IMR-90 (cell line): Measurements from ENCODE around the gene CENATAC. TPM values are rescaled to one million over a fixed set of nuclear protein-coding genes. Genes with fewer than 3 reads are reported as not detected.

Source experiments
- ATAC-seq: fragments of 200-7000 bp; cut with Tn5 transposase; 2 replicates; pipeline ENCODE4 v1.9.1; 2020; ENCODE audit warnings: low read depth, mild to moderate bottlenecking, moderate library complexity
- BruUV-seq: library from RNA; stranded (reverse); fragments of 400-500 nt; replicated peaks from 2 replicates; lab custom pipeline; 2021; lab: Mats Ljungman, UMichigan
- CTCF ChIA-PET: fragments of 300-600 bp; formaldehyde crosslinking; extraction: SDS; loops from one replicate; lab custom pipeline; 2021; ENCODE audit warnings: antibody characterized with exemption; lab: Yijun Ruan, JAX
- POLR2A ChIA-PET: fragments of 300-600 bp; sonication (Branson Sonifier 250); formaldehyde crosslinking; loops from one replicate; lab custom pipeline; 2022; ENCODE audit warnings: antibody characterized with exemption; ENCODE audit not compliant: unreplicated experiment; lab: Charles Lee
- DNase-seq: peaks from one replicate; pipeline ENCODE4 v3.0.0; 2013
- H2AFZ ChIP-seq: replicated peaks from 2 replicates; pipeline ENCODE3; 2013; ENCODE audit warnings: low read length, mild to moderate bottlenecking; ENCODE audit not compliant: poor library complexity
- H2AK5ac ChIP-seq: 2 replicates; pipeline ENCODE4 v1.6.1; 2013; ENCODE audit warnings: low read depth, low read length, inconsistent platforms
- H2AK9ac ChIP-seq: replicated peaks from 2 replicates; pipeline ENCODE3; 2013; ENCODE audit warnings: mild to moderate bottlenecking, low read depth, low read length, moderate library complexity; ENCODE audit not compliant: poor library complexity
- H2BK120ac ChIP-seq: 2 replicates; pipeline ENCODE4 v1.6.1; 2013; ENCODE audit warnings: low read depth, low read length, inconsistent platforms
- H2BK15ac ChIP-seq: 3 replicates; pipeline ENCODE4 v1.6.1; 2013; ENCODE audit warnings: low read depth, low read length, inconsistent platforms
- H2BK20ac ChIP-seq: 2 replicates; pipeline ENCODE4 v1.6.1; 2013; ENCODE audit warnings: low read depth, mild to moderate bottlenecking, inconsistent platforms, low read length, moderate library complexity
- H2BK5ac ChIP-seq: 2 replicates; pipeline ENCODE4 v1.6.1; 2013; ENCODE audit warnings: mild to moderate bottlenecking, low read depth, low read length, inconsistent platforms; ENCODE audit not compliant: poor library complexity, severe bottlenecking
- H3K14ac ChIP-seq: replicated peaks from 2 replicates; pipeline ENCODE4 v1.6.1; 2013; ENCODE audit warnings: low read depth, low read length, inconsistent platforms
- H3K18ac ChIP-seq: 2 replicates; pipeline ENCODE4 v1.6.1; 2013; ENCODE audit warnings: low read depth, low read length, control low read depth
- H3K23ac ChIP-seq: 2 replicates; pipeline ENCODE4 v1.6.1; 2013; ENCODE audit warnings: low read depth, low read length, inconsistent platforms
- H3K27ac ChIP-seq: 2 replicates; pipeline ENCODE4 v1.5.1; 2013; ENCODE audit warnings: mild to moderate bottlenecking, control low read depth, low read length; ENCODE audit not compliant: insufficient read depth
- H3K27me3 ChIP-seq: 2 replicates; pipeline ENCODE4 v1.6.1; 2013; ENCODE audit warnings: low read length; ENCODE audit not compliant: control insufficient read depth, insufficient read depth
- H3K36me3 ChIP-seq: 2 replicates; pipeline ENCODE4 v1.6.1; 2013; ENCODE audit warnings: low read length, mixed read lengths; ENCODE audit not compliant: control insufficient read depth, insufficient read depth
- H3K4ac ChIP-seq: 2 replicates; pipeline ENCODE4 v1.6.1; 2013; ENCODE audit warnings: low read depth, low read length, inconsistent platforms
- H3K4me1 ChIP-seq: 2 replicates; pipeline ENCODE4 v1.6.1; 2013; ENCODE audit warnings: low read length, mixed read lengths; ENCODE audit not compliant: control insufficient read depth, insufficient read depth
- H3K4me2 ChIP-seq: 2 replicates; pipeline ENCODE4 v1.6.1; 2013; ENCODE audit warnings: low read depth, mild to moderate bottlenecking, control low read depth, low read length, moderate library complexity
- H3K4me3 ChIP-seq: 2 replicates; pipeline ENCODE4 v1.5.1; 2013; ENCODE audit warnings: low read depth, mild to moderate bottlenecking, control low read depth, low read length, moderate library complexity; ENCODE audit not compliant: insufficient read depth
- H3K56ac ChIP-seq: 2 replicates; pipeline ENCODE4 v1.6.1; 2013; ENCODE audit warnings: low read length, inconsistent platforms; ENCODE audit not compliant: insufficient read depth; ENCODE audit errors: extremely low read depth
- H3K79me1 ChIP-seq, 2 experiments: 2 replicates each; pipeline ENCODE4 v1.6.1; 2013; ENCODE audit warnings: low read length in 2 of 2, inconsistent platforms in 1 of 2, low read depth in 1 of 2
- H3K9ac ChIP-seq: 2 replicates; pipeline ENCODE4 v1.6.1; 2013; ENCODE audit warnings: low read depth, low read length, control low read depth
- H3K9me1 ChIP-seq: 2 replicates; pipeline ENCODE4 v1.6.1; 2013; ENCODE audit warnings: low read length, inconsistent platforms; ENCODE audit not compliant: insufficient read depth
- H3K9me3 ChIP-seq: 2 replicates; pipeline ENCODE4 v1.6.1; 2013; ENCODE audit warnings: low read length; ENCODE audit not compliant: control insufficient read depth, insufficient read depth
- H4K20me1 ChIP-seq: 2 replicates; pipeline ENCODE4 v1.6.1; 2013; ENCODE audit warnings: low read length, inconsistent platforms; ENCODE audit not compliant: insufficient read depth
- H4K5ac ChIP-seq: 2 replicates; pipeline ENCODE4 v1.6.1; 2013; ENCODE audit warnings: mild to moderate bottlenecking, low read depth, low read length, control low read depth
- H4K8ac ChIP-seq, 2 experiments: 2 replicates each; pipeline ENCODE4 v1.6.1; 2013; ENCODE audit warnings: low read depth in 2 of 2, low read length in 2 of 2, control low read depth in 1 of 2, inconsistent platforms in 1 of 2
- H4K91ac ChIP-seq: 2 replicates; pipeline ENCODE4 v1.6.1; 2013; ENCODE audit warnings: low read depth, low read length, inconsistent platforms; ENCODE audit not compliant: insufficient read depth
- BHLHE40 ChIP-seq: fragments of 150-350 bp; IDR thresholded peaks from 2 replicates; pipeline ENCODE4 v1.6.1; 2016; ENCODE audit warnings: mild to moderate bottlenecking, low read depth, low read length
- CEBPB ChIP-seq: IDR thresholded peaks from 2 replicates; pipeline ENCODE4 v1.6.1; 2012; ENCODE audit warnings: low read depth, low read length, improper control_type of control experiment
- CHD1 ChIP-seq: IDR thresholded peaks from 2 replicates; pipeline ENCODE4 v1.6.1; 2012; ENCODE audit warnings: low read depth, low read length, improper control_type of control experiment
- CTCF ChIP-seq: conservative IDR thresholded peaks from 2 replicates; pipeline ENCODE4 v1.5.1; 2012; ENCODE audit warnings: mild to moderate bottlenecking, low read depth, low read length, improper control_type of control experiment
- FOS ChIP-seq: fragments of 150-350 bp; IDR thresholded peaks from 2 replicates; pipeline ENCODE4 v1.6.1; 2016; ENCODE audit warnings: low read depth, low read length
- MAFK ChIP-seq: IDR thresholded peaks from 2 replicates; pipeline ENCODE4 v1.6.1; 2012; ENCODE audit warnings: low read depth, low read length, improper control_type of control experiment
- MAZ ChIP-seq: IDR thresholded peaks from 2 replicates; pipeline ENCODE4 v1.6.1; 2012; ENCODE audit warnings: low read depth, mild to moderate bottlenecking, low read length, improper control_type of control experiment, moderate library complexity, borderline replicate concordance
- POLR2A ChIP-seq: IDR thresholded peaks from 2 replicates; pipeline ENCODE4 v1.6.1; 2012; ENCODE audit warnings: mild to moderate bottlenecking, low read depth, low read length
- RAD21 ChIP-seq: IDR thresholded peaks from 2 replicates; pipeline ENCODE4 v1.6.1; 2012; ENCODE audit warnings: low read length, improper control_type of control experiment
- RCOR1 ChIP-seq: IDR thresholded peaks from 2 replicates; pipeline ENCODE4 v1.6.1; 2012; ENCODE audit warnings: mild to moderate bottlenecking, low read length, improper control_type of control experiment; ENCODE audit not compliant: insufficient replicate concordance
- RFX5 ChIP-seq: IDR thresholded peaks from 2 replicates; pipeline ENCODE4 v1.8.0; 2012; ENCODE audit warnings: low read depth, mild to moderate bottlenecking, low read length, moderate library complexity
- SMC3 ChIP-seq: fragments of 150-350 bp; IDR thresholded peaks from 2 replicates; pipeline ENCODE4 v1.6.1; 2016; ENCODE audit warnings: low read depth, mild to moderate bottlenecking, antibody characterized with exemption, low read length, moderate library complexity
- WGBS, 2 experiments: methylation state at CpG; one replicate each; pipeline versions ENCODE4 v1.1.5 to v1.1.7; 2013; ENCODE audit warnings: missing lambda C conversion rate in 2 of 2; ENCODE audit not compliant: insufficient read length in 1 of 2; ENCODE audit errors: extremely low coverage in 2 of 2; 5-methylcytosine and 5-hydroxymethylcytosine counted together
- dilution Hi-C: fragments of 300-500 bp; cut with HindIII; formaldehyde crosslinking; loops from one replicate; pipeline ENCODE4 v1.14.3; 2018; ENCODE audit warnings: low sequenced_read_pairs; ENCODE audit not compliant: unreplicated experiment
- in situ Hi-C: fragments of 300-500 bp; cut with MboI; formaldehyde crosslinking; loops from 3 replicates; pipeline ENCODE4 v1.14.3; 2019; ENCODE audit warnings: low sequenced_read_pairs, inconsistent platforms, mixed read lengths
- intact Hi-C: fragments of 100-400 bp; cut with micrococcal nuclease; formaldehyde crosslinking; loops from 2 replicates; pipeline ENCODE4 v1.10.0; 2022
- polyA plus RNA-seq, 3 experiments: library from polyadenylated mRNA; depleted of rRNA; stranded (reverse); fragments of >200 nt; gene quantifications; 2 replicates each; pipeline ENCODE4 v1.2.3, GENCODE V29; 2012; ENCODE audit warnings: low replicate concordance in 1 of 3
- total RNA-seq: library from RNA; depleted of rRNA; stranded (reverse); fragments of >200 nt; gene quantifications from 2 replicates; pipeline ENCODE4 v1.2.3, GENCODE V29; 2012
- TF ChIP-seq, protein P1 (sequence below): fragments of 150-350 bp; IDR thresholded peaks from 2 replicates; pipeline ENCODE4 v1.6.1; 2016; ENCODE audit warnings: low read depth, mild to moderate bottlenecking, low read length, moderate library complexity, borderline replicate concordance

The CENATAC gene
- total and polyA plus RNA-seq, 2 of the 4 experiments (the other 2 are of a cell fraction) = 13.1 to 16.7 TPM

DNA sequence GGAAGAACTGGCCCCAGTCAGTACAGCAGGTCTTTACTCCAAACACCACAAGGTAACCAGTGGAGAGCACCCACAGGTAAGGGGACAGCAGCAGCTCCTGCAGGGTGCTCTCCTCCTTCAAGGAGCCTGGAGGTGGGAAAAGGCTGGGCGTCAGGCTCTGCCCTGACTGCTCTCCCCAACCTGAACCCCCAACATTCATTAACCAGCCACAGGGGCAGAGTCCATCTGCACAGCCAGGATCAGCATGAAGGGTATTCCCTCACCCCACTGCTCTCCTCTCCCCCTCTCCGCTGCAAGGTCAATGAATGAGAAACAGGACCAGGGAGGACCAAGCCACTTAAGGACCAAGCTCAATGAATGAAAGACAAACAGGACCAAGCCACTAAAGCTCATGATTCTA is 29.0 kb downstream of the CENATAC start:
- Histone ChIP-seq H3K18ac (no peak overlapping the region), H2BK120ac (no peak overlapping the region), H3K27me3 (no peaks in the 10 kb centered on the region), H4K5ac (no peak overlapping the region), H3K4me1 (no peaks in the 10 kb centered on the region), H2AK5ac (no peak overlapping the region), H3K14ac (no peak overlapping the region), H4K8ac (no peak overlapping the region), H2BK20ac (no peak overlapping the region), H3K4ac (no peak overlapping the region), H3K9ac (no peak overlapping the region), H2AFZ (no peak overlapping the region), H3K9me3 (no peaks in the 10 kb centered on the region), H4K91ac (no peak overlapping the region), H4K20me1 (no peaks in the 10 kb centered on the region; the same call in 1 of the 2 replicates), H3K56ac (no peak overlapping the region), H2BK15ac (no peak overlapping the region), H3K4me2 (no peak overlapping the region), H3K23ac (no peak overlapping the region), H2AK9ac (no peak overlapping the region), H3K9me1 (no peaks in the 10 kb centered on the region; the same call in 1 of the 2 replicates), H3K36me3 (peaks cover 25% of the 10 kb centered on the region), H3K4me3 (no peak overlapping the region), H3K79me1 (peaks cover 13 to 41% of the 10 kb centered on the region in 2 experiments; a peak in 3 of 4 replicates), H2BK5ac (no peak overlapping the region), H3K27ac (no peak overlapping the region)
- TF ChIP-seq SMC3 (no peak), POLR2A (no peak), CTCF (no peak), MAZ (no peak), MAFK (no peak), RAD21 (no peak), CHD1 (no peak), RCOR1 (no peak), BHLHE40 (no peak), RFX5 (no peak), CEBPB (no peak), FOS (no peak)
- TF ChIP-seq, protein P1, sequence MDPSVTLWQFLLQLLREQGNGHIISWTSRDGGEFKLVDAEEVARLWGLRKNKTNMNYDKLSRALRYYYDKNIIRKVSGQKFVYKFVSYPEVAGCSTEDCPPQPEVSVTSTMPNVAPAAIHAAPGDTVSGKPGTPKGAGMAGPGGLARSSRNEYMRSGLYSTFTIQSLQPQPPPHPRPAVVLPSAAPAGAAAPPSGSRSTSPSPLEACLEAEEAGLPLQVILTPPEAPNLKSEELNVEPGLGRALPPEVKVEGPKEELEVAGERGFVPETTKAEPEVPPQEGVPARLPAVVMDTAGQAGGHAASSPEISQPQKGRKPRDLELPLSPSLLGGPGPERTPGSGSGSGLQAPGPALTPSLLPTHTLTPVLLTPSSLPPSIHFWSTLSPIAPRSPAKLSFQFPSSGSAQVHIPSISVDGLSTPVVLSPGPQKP = no peak
- in situ Hi-C loops (no loop called here), dilution Hi-C loops (no loop called here), intact Hi-C loops (no loop called here)
- POLR2A ChIA-PET = no interaction called here
- no TSS peak for BruUV-seq
- ATAC-seq (no peak), DNase-seq (no peak)
- WGBS, 2 experiments = no CpG with 5 or more reads among the region's 2 CpGs
- CTCF ChIA-PET = no interaction called here
